WI38 (cell line): ENCODE measurements around the gene PSPH.
"Not testable (repeated sequence)": the region's sequence is repeated elsewhere in the genome, so short reads cannot be mapped to it uniquely, and the experiment has no call there.

Experiments
- H3K4me3 ChIP-seq: 2 replicates; pipeline ENCODE4 v1.5.1; 2011; ENCODE audit warnings: low read depth, mild to moderate bottlenecking, control low read depth, low read length
- TF ChIP-seq, protein P1 (sequence below): IDR thresholded peaks from 2 replicates; pipeline ENCODE4 v1.5.1; 2012; ENCODE audit warnings: low read depth, mild to moderate bottlenecking, control low read depth, low read length

PSPH gene

DNA sequence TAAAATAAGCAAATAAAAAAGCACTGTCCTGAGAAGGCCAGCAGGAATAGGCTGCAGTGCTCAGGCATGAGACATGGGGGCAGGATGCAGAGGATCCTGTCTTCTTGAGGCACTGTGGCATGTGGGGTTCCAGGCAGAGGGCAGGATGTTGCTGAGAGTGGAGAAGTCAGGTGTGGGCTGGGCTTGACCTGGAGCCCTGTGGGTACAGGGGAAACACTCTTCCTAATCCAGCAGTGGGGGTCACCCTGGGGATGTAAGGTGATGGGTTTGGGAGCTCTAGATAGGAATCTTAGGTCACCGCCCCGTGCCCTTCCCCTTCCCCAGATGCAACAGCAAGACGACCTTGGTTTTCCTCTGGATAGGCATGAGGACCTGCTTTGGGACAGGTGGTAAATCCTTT lies 26.4 kb upstream of the PSPH start:
- TF ChIP-seq, protein P1, sequence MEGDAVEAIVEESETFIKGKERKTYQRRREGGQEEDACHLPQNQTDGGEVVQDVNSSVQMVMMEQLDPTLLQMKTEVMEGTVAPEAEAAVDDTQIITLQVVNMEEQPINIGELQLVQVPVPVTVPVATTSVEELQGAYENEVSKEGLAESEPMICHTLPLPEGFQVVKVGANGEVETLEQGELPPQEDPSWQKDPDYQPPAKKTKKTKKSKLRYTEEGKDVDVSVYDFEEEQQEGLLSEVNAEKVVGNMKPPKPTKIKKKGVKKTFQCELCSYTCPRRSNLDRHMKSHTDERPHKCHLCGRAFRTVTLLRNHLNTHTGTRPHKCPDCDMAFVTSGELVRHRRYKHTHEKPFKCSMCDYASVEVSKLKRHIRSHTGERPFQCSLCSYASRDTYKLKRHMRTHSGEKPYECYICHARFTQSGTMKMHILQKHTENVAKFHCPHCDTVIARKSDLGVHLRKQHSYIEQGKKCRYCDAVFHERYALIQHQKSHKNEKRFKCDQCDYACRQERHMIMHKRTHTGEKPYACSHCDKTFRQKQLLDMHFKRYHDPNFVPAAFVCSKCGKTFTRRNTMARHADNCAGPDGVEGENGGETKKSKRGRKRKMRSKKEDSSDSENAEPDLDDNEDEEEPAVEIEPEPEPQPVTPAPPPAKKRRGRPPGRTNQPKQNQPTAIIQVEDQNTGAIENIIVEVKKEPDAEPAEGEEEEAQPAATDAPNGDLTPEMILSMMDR = no peak
- no peak overlapping the region for H3K4me3 ChIP-seq

DNA sequence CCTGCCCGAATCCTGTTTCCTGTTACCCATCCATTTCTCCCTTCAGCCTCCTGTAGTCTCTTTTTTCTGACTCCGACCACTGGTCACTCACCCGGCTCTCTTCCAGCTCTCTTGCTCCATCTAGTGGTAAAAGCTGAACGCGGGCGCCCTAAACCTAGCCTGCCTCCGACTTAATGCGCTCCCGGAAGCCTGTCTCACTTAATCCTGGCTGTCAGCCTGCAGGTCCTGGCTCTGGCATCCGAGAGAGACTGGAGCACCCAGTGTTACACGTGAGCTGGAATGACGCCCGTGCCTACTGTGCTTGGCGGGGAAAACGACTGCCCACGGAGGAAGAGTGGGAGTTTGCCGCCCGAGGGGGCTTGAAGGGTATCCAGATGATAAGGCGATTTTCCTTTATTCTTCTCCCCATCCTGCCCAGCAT lies 23.1 kb upstream of the PSPH start:
- TF ChIP-seq, protein P1 = peak; percentile 91
- H3K4me3 ChIP-seq = no peak overlapping the region

DNA sequence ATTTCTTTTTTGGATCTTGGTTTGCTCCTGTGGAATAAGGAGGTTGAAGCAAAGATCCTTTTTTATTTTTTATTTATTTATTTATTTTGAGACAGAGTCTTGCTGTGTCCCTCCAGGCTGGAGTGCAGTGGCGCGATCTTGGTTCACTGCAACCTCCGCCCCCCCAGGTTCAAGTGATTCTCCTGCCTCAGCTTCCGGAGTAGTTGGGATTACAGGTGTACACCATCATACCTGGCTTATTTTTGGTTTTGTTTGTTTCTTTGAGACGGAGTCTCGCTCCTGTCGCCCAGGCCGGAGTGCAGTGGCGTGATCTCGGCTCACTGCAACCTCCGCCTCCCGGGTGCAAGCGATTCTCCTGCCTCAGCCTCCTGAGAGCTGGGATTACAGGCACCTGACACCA lies 15.1 kb upstream of the PSPH start:
- H3K4me3 ChIP-seq = not testable (repeated sequence)

DNA sequence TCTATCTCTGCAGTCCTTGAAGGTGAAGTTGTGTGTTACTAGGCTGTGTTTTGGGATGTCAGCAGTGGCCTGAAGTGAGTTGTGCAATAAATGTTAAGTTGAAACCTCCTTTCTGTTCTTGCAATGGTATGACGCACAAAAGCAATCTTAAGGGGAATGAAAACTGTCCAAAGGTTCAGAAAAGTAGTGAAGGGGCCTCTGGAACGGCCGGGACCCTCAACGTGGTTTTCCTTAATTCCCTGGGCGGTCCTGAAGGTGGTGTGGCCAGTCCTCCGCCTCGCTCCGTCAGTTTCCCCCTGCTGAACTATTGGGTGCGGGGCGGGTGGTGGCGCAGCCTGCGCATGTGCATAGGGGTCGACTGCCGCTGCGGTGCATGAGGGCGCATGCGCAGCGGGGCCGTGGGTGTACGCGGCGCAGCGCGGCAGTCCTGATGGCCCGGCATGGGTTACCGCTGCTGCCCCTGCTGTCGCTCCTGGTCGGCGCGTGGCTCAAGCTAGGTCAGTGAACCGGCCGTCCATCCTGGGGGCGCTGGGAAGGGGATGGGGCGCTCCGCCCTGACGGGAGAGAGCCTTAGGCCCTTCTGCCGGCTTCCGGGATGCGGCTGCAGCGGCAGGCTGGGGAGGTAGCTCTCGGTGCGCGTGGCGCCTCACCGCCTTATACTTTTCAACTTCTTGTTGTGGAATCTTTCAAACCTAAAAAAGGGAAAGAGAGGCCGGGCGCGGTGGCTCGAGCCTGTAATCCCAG lies 12.8 kb upstream of the PSPH start, which contains the start of gene SUMF2:
TSS of gene SUMF2 (plus strand) at position 405 of the 744 bp plus-strand sequence. CDS start at position 431, 26 bp downstream.
- TF ChIP-seq, protein P1 = no peak
- peak within 1 kb of the TSS; percentile 83 for H3K4me3 ChIP-seq

DNA sequence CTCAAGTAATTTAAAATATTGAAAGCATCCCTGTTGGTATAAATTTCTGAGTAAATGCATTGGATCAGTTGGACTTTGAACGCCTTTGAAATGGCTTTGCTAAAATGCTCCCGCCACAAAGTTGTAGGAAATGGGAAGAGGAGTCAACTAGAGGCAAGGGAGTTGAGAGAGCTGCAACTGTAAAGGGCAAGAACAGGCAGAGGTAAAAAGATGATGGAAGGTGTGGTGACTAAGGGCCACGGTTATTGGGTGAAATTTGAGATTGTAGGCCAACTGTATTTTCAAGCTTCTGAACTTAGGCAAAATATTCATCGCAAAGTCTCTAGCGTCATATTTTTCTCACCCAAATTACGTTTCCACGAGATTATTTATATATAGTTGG lies 12.2 kb upstream of the PSPH start:
- H3K4me3 ChIP-seq = no peak overlapping the region
- TF ChIP-seq, protein P1 = no peak

DNA sequence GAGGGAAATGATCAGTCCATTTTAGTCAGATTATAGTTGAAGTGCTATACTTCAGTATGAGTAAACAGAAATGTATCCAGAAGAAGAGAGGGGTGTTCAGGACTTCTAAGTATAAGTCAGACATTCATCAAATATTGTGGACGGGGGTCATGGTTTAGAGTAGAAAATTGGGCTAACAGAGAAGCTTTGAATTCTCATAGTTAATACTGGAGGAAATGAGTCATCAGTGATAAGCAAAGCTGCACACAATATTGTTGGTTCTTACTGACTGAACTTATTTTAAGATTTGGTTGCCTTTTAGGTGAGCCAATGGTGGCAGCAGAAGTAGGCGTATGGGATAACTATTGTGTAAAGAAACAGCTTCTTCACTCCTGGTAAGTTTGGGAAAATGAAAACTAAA lies 11.1 kb upstream of the PSPH start:
- H3K4me3 ChIP-seq = no peak overlapping the region
- TF ChIP-seq, protein P1 = no peak

DNA sequence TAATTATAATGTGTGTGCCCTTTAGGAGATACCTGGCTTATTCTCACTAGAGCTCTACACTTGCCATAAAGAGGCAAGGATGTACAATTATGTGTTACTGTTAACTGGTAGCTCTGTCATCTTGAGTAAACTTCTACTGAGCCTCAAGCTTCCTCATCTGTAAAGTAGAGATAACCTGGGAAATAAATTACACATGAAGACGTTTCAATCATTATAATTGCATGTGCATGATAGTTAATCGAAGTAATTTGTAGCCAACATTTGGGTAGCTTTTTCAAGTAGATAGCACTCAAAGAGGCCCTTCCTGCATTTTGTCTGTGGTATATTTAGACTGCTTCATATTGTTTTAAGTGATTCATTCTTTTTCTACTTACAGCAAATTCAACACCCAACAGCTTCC lies 2.7 kb upstream of the PSPH start:
- TF ChIP-seq, protein P1 = no peak
- no peak overlapping the region for H3K4me3 ChIP-seq

DNA sequence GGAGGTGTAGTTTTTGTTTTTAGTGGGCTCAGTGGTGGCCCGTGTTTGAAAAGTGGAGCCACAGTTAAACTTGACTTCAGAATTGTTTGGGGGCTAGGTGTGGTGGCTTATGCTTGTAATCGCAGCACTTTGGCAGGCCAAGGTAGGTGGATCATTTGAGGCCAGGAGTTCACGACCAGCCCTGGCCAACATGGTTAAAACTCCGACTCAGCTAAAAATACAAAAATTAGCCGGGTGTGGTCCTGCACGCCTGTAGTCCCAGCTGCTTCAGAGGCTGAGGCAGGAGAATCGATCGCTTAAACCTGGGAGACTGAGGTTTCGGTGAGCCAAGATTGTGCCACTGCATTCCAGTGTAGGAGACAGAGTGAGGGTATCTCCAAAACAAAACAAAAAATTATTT lies 2.1 kb upstream of the PSPH start:
- TF ChIP-seq, protein P1 = no peak
- no peak overlapping the region for H3K4me3 ChIP-seq
